OCI-LY1 (cell line): ENCODE results near the gene DCAF5.

Experiments
- H2AFZ ChIP-seq: fragments of 200-600 bp; sonication (generic), shearing (Covaris generic); 2 replicates; pipeline ENCODE4 v1.6.0; 2014; ENCODE audit warnings: antibody characterized with exemption, mild to moderate bottlenecking, low read length
- H3F3A ChIP-seq: fragments of 200-600 bp; sonication (generic), shearing (Covaris generic); 2 replicates; pipeline ENCODE4 v1.6.0; 2014; ENCODE audit warnings: mild to moderate bottlenecking, antibody characterized with exemption, low read length, moderate library complexity; ENCODE audit not compliant: insufficient read depth
- H3K27ac ChIP-seq: fragments of 200-600 bp; sonication (generic); 2 replicates; pipeline ENCODE4 v1.5.1; 2014; ENCODE audit warnings: low read length, mixed run types, mild to moderate bottlenecking, low read depth; ENCODE audit not compliant: poor library complexity, severe bottlenecking
- H3K27me3 ChIP-seq: fragments of 200-600 bp; sonication (generic); 2 replicates; pipeline ENCODE4 v1.6.0; 2014; ENCODE audit warnings: antibody characterized with exemption, mild to moderate bottlenecking, low read length, moderate library complexity; ENCODE audit not compliant: insufficient read depth
- H3K36me3 ChIP-seq: fragments of 200-600 bp; sonication (generic); 2 replicates; pipeline ENCODE4 v1.6.1; 2014; ENCODE audit warnings: mild to moderate bottlenecking, antibody characterized with exemption, low read length, moderate library complexity, mixed read lengths; ENCODE audit not compliant: insufficient read depth
- H3K4me1 ChIP-seq: fragments of 200-600 bp; sonication (generic); 2 replicates; pipeline ENCODE4 v1.5.1; 2014; ENCODE audit warnings: mild to moderate bottlenecking, low read length, moderate library complexity; ENCODE audit not compliant: insufficient read depth, severe bottlenecking
- H3K4me2 ChIP-seq: fragments of 200-600 bp; sonication (generic), shearing (Covaris generic); 2 replicates; pipeline ENCODE4 v1.6.1; 2014; ENCODE audit warnings: low read length
- H3K4me3 ChIP-seq: fragments of 200-600 bp; sonication (generic); 2 replicates; pipeline ENCODE4 v1.5.1; 2014; ENCODE audit warnings: low read length, low read depth, mild to moderate bottlenecking, mixed read lengths; ENCODE audit not compliant: poor library complexity, severe bottlenecking
- H3K79me2 ChIP-seq: fragments of 200-600 bp; shearing (Covaris generic); 2 replicates; pipeline ENCODE4 v1.6.1; 2016; ENCODE audit warnings: mixed run types, low read length, mixed read lengths; ENCODE audit not compliant: insufficient read depth
- H3K9ac ChIP-seq: fragments of 200-600 bp; sonication (generic), shearing (Covaris generic); 2 replicates; pipeline ENCODE4 v1.6.1; 2014; ENCODE audit warnings: mild to moderate bottlenecking, low read length, mixed read lengths
- H3K9me2 ChIP-seq: fragments of 200-600 bp; sonication (generic), shearing (Covaris generic); 2 replicates; pipeline ENCODE4 v1.6.1; 2014; ENCODE audit warnings: low read depth, mild to moderate bottlenecking, low read length, mixed read lengths
- H3K9me3 ChIP-seq: fragments of 200-600 bp; shearing (Covaris generic); 2 replicates; pipeline ENCODE4 v1.6.1; 2014; ENCODE audit warnings: low read length, mixed read lengths
- H4K20me1 ChIP-seq: fragments of 200-600 bp; sonication (generic), shearing (Covaris generic); 2 replicates; pipeline ENCODE4 v1.6.0; 2016; ENCODE audit warnings: mild to moderate bottlenecking, low read length; ENCODE audit not compliant: insufficient read depth
- CTCF ChIP-seq: fragments of 200-600 bp; sonication (generic), shearing (Covaris generic); IDR thresholded peaks from 2 replicates; pipeline ENCODE4 v1.5.1; 2017; ENCODE audit warnings: mild to moderate bottlenecking, antibody characterized with exemption, low read length, moderate library complexity, mixed read lengths
- EZH2 ChIP-seq: fragments of 200-600 bp; sonication (generic), shearing (Covaris generic); IDR thresholded peaks from 2 replicates; pipeline ENCODE4 v1.8.0; 2017; ENCODE audit warnings: borderline replicate concordance, mixed run types, mild to moderate bottlenecking, antibody characterized with exemption, low read length, moderate library complexity, mixed read lengths

DCAF5 gene

GRCh38 chr14:69014829-69015259 is 138.1 kb downstream of the DCAF5 start:
- no peaks in the 10 kb centered on the region for H3K79me2 ChIP-seq
- no peaks in the 10 kb centered on the region for H3K36me3 ChIP-seq
- no peaks in the 10 kb centered on the region for H3K4me1 ChIP-seq
- H3K9me3 ChIP-seq, result no peaks in the 10 kb centered on the region
- H4K20me1 ChIP-seq, result no peaks in the 10 kb centered on the region
- no peaks in the 10 kb centered on the region for H3K9me2 ChIP-seq
- H2AFZ ChIP-seq, result no peak overlapping the region
- no peak overlapping the region for H3K4me3 ChIP-seq
- no peaks in the 10 kb centered on the region for H3K27me3 ChIP-seq
- H3K27ac ChIP-seq, result no peak overlapping the region
- H3K4me2 ChIP-seq, result no peak overlapping the region
- TF ChIP-seq EZH2 (no peak), CTCF (no peak)
- H3K9ac ChIP-seq, result no peak overlapping the region
- no peaks in the 10 kb centered on the region for H3F3A ChIP-seq

- Histone ChIP-seq H3K4me2 (no peak overlapping the region), H3K4me1 (no peaks in the 10 kb centered on the region), H2AFZ (no peak overlapping the region), H3K79me2 (no peaks in the 10 kb centered on the region), H3K27ac (no peak overlapping the region), H4K20me1 (no peaks in the 10 kb centered on the region), H3K36me3 (no peaks in the 10 kb centered on the region), H3K9me3 (no peaks in the 10 kb centered on the region), H3F3A (no peaks in the 10 kb centered on the region), H3K4me3 (no peak overlapping the region), H3K9me2 (no peaks in the 10 kb centered on the region), H3K27me3 (no peaks in the 10 kb centered on the region), H3K9ac (no peak overlapping the region)
- no peak for TF ChIP-seq CTCF
- no peak for TF ChIP-seq EZH2
Observed at GRCh38 chr14:69013943-69014782, 138.8 kb downstream of the DCAF5 start.

GRCh38 chr14:69012256-69012953 is 140.5 kb downstream of the DCAF5 start:
- Histone ChIP-seq H3K4me3 (no peak overlapping the region), H3K9me2 (no peaks in the 10 kb centered on the region), H3F3A (no peaks in the 10 kb centered on the region), H3K27ac (no peak overlapping the region), H2AFZ (no peak overlapping the region), H3K27me3 (no peaks in the 10 kb centered on the region), H3K9ac (no peak overlapping the region), H3K36me3 (no peaks in the 10 kb centered on the region), H4K20me1 (no peaks in the 10 kb centered on the region), H3K9me3 (no peaks in the 10 kb centered on the region), H3K79me2 (no peaks in the 10 kb centered on the region), H3K4me1 (no peaks in the 10 kb centered on the region), H3K4me2 (no peak overlapping the region)
- TF ChIP-seq EZH2 (no peak), CTCF (no peak)
